HepG2 (cell line): Measurements from ENCODE around the gene DZIP1L.
"Not testable (repeated sequence)": the region's sequence is repeated elsewhere in the genome, so short reads cannot be mapped to it uniquely, and the experiment has no call there.

ENCODE experiments used
- ZEB1 ChIP-seq: IDR thresholded peaks from 2 replicates; pipeline ENCODE4 v1.6.1; 2012; ENCODE audit warnings: mild to moderate bottlenecking, low read depth, inconsistent platforms; ENCODE audit not compliant: insufficient replicate concordance
- TF ChIP-seq, protein P1 (sequence below): sonication (generic); formaldehyde crosslinking; IDR thresholded peaks from 2 replicates; pipeline ENCODE4 v1.4.0; 2020; ENCODE audit warnings: mild to moderate bottlenecking, missing genetic modification reagents

DNA sequence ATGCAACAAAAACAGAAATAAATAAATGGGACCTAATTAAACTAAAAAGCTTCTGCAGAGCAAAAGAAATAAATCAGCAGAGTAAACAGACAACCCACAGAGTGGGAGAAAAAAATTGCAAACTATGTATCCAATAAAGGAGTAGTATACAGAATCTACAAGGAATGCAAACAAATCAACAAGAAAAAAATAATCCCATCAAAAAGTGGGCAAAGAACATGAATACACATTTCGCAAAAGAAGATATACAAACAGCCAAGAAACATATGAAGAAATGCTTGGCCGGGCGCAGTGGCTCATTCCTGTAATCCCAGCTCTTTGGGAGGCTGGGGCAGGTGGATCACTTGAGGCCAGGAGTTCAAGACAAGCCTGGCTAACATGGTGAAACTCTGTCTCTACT lies 26.8 kb upstream of the DZIP1L start:
- TF ChIP-seq, protein P1, sequence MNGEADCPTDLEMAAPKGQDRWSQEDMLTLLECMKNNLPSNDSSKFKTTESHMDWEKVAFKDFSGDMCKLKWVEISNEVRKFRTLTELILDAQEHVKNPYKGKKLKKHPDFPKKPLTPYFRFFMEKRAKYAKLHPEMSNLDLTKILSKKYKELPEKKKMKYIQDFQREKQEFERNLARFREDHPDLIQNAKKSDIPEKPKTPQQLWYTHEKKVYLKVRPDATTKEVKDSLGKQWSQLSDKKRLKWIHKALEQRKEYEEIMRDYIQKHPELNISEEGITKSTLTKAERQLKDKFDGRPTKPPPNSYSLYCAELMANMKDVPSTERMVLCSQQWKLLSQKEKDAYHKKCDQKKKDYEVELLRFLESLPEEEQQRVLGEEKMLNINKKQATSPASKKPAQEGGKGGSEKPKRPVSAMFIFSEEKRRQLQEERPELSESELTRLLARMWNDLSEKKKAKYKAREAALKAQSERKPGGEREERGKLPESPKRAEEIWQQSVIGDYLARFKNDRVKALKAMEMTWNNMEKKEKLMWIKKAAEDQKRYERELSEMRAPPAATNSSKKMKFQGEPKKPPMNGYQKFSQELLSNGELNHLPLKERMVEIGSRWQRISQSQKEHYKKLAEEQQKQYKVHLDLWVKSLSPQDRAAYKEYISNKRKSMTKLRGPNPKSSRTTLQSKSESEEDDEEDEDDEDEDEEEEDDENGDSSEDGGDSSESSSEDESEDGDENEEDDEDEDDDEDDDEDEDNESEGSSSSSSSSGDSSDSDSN (CRISPR knock-in tag) = not testable (repeated sequence)
- TF ChIP-seq ZEB1 = not testable (repeated sequence)
